GM21526 (cell line): Measurements from ENCODE around the gene COPS8.

Experiments used
- ATAC-seq: cut with Tn5 transposase; IDR thresholded peaks from one replicate; pipeline ENCODE4 v1.9.1; 2021; ENCODE audit warnings: moderate library complexity; ENCODE audit not compliant: unreplicated experiment, low FRiP score

The COPS8 gene

GRCh38 chr2:237064203-237065070 lies 21.3 kb upstream of the COPS8 start:
- no peak for ATAC-seq

DNA sequence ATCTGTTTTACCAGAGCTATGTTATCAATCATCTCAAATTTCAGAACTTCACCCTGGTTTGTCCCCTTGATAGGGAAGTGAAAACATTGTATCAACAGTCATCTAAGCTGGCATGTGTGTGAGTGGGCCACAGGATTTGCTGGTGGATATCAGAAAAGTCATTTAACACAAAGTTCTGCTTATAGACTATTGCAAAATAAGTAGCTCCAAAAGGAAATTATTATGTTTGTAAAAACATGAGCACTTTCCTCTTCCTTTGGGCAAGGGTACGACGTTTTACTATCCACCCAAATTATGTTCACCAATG lies 20.7 kb upstream of the COPS8 start:
- ATAC-seq, result no peak

GRCh38 chr2:237066396-237066795 lies 19.3 kb upstream of the COPS8 start:
- ATAC-seq, result no peak

DNA sequence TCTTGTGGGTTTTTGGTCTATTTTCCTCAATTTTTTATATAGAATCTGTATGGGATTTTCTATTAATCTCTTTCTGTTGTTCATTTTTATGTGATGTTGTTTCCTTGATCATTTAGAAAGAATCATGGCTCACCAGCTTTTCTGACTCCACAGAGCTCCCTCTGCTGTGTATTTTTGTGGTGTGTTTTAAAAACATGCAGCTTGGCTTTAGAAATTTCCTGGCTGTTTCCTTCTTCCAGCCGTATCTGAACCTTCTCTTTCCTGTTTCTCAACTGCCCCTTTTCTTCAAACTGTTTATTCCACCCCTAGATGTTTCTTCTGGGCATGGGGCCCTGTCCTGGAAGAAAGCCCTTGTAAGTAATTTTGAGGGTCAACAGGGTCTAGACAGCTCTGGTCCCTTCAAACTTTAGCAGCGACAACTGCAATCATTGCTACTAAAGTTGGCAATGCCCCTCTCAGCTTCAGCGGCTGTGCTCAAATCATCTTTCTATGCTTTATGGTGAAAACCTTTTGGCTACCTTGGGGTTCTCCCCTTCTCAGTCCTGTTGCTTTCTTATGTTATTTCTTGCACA lies 17.6 kb upstream of the COPS8 start:
- ATAC-seq, result no peak

GRCh38 chr2:237072067-237072931 lies 13.4 kb upstream of the COPS8 start:
- ATAC-seq, result no peak

- no peak for ATAC-seq
These were observed 12.1 kb upstream of the COPS8 start for GRCh38 chr2:237073552-237073951.

DNA sequence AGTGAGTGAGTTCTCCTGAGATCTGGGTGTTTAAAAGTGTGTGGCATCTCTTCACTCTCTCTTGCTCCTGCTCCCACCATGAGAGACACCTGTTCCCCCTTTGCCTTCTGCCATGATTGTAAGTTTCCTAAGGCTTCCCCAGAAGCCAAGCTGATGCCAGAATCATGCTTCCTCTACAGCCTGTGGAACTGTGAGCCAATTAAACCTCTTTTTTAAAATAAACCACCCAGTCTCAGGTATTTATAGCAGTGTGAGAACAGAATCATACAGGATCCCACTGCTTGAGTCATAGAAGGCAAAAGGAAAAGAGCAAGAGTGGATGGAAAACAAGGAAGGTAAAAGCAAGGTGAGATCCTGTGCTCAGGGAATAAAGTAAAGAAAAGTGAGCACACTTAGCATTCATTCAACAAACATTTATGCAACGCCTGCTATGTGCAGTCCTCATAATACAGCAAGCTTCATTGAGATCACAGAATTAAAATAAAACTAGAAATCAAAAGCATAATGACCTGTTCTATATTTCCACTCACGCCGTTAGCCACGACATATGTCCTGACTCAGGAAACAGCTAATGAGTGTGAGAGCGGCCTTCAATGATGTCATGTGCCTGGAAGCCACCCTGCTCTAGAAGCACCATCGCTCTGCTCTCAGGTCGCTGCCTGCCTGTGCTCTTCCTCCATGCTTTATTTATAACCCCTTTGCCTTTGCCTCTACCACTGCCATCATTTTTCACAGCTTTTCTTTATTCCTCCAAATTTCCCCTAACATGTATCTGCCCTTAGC lies 11.3 kb upstream of the COPS8 start:
- no peak for ATAC-seq

DNA sequence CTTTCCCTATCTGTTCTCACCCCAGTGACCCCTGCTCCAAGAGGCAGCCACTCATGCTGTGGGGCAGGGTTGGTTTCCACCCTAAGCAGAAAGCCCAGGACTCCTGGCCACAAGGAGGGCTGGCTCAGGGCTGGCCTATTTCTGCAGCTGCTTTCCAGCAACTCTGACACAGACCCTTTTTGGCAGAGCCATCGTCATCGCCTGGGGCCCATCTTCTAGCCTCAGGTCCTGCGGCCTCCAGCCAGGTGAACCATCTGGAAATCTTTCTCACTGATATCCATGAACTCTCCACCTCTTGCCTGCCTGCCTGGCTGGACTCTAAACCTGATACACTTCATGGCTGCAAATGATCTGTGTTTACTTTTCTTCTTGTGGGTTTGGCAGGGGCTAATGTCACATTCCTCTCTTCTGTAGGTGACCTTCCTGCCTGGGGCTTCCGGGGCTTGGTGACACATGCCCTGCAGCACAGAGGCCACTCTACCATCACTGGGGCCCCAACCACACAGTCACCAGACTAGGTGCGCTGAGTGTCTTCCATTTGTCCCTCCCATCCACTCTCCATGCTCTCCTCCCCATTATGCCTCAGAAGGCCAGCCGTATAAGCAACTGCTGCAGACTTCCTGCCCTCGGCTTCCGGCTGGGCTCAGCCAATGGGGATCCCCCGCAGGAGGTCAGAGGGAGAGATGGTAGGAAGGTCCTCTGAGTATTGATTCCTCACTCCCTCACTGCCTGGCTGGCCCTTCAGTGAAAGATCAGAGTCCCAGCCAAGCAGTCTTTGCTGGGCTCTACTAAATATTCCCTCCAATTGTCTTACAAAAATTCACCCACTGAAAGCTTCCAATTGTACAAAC lies 9.7 kb upstream of the COPS8 start:
- ATAC-seq, result no peak

- no peak for ATAC-seq
These were observed 4.1 kb upstream of the COPS8 start for GRCh38 chr2:237081596-237081995.

DNA sequence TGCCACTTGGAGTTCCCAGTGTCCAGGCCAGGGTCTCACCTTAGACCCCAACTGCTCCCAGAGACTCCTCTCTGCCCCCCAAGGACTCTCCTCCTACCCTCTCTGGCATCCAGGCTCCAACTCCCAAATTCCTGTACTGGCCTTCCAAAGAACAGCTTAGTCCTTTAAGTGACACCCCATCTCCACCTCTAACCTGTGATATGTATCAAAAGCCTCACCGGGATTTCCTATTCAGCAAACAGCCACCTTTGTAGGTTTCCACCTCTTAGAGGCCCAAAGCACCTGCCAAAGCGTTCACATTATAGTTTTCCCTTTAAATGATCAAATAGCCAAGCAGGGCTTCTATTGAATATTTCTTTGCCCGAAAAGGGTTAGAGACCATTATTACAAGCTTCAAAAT lies 2.7 kb upstream of the COPS8 start:
- ATAC-seq, result no peak

GRCh38 chr2:237084444-237084843 lies 1.2 kb upstream of the COPS8 start:
- no peak for ATAC-seq

DNA sequence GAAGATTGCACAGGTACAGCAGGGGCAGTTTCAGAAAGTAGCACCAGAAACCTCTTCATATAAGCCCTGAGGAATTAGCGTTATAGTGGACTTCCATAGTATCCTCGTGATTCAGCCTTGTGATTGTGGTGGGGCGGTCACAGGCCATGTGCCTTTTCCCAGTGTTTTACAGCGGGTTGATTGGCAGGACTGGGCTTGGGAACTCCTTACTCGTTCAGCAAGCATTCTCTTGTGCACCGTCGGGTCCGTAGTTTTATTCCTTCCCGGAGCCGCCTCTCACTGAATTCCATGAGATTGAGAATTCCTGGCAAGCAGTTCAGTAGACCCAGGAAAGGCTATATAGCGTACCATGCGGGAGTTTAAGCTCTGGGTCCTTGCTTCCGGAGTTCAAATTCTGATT lies 5.2 kb downstream of the COPS8 start:
- no peak for ATAC-seq

DNA sequence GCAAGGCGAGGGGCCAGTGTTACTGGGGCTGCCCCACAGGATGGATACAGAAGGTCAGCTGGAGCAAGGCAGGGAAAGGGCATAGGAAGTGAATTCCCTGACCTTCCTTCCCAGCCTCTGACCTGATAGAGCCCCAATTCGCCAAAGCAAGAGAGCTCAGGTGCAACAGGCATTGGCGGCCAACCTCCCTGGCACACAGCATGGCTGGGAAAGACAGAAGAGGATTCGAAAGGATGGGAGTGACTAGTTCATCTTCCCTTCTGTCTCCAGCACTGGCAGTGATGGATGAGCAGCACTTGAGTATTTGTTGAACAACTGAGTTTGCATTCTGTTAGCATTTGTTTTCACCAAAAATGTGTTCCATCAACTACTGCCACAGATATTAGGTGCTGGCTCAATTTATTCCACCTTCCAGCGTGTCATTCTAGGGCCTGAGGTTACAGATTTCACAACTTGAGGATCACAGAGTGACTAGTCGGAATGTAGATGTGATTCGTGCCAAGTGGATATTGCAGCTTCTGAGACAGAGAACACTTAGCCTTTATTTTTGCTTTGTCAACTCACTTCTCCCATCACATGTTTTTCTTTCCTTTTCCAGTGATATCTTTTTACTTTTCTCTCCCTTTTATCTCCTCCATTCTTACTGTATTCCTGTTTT lies 6.2 kb downstream of the COPS8 start:
- ATAC-seq, result no peak

DNA sequence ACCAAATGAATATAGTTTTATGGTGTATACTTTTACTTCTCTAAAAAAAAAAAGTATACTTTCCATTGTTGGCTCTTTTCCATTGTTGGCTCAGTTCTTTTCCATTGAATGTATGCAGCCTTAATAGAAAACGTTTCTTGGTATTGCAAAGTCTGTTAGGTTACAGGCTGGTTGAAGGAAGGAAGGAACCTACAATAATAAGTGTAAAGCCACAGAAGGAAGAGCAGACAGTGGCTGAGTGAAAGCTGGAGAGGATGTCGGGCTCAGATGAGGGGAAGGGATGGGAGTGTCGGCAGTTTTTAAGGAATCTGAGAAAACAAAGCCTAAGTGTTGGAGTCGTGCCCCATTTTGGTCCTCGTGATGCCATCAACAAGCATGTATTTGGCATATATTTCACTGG lies 6.8 kb downstream of the COPS8 start:
- ATAC-seq, result no peak

DNA sequence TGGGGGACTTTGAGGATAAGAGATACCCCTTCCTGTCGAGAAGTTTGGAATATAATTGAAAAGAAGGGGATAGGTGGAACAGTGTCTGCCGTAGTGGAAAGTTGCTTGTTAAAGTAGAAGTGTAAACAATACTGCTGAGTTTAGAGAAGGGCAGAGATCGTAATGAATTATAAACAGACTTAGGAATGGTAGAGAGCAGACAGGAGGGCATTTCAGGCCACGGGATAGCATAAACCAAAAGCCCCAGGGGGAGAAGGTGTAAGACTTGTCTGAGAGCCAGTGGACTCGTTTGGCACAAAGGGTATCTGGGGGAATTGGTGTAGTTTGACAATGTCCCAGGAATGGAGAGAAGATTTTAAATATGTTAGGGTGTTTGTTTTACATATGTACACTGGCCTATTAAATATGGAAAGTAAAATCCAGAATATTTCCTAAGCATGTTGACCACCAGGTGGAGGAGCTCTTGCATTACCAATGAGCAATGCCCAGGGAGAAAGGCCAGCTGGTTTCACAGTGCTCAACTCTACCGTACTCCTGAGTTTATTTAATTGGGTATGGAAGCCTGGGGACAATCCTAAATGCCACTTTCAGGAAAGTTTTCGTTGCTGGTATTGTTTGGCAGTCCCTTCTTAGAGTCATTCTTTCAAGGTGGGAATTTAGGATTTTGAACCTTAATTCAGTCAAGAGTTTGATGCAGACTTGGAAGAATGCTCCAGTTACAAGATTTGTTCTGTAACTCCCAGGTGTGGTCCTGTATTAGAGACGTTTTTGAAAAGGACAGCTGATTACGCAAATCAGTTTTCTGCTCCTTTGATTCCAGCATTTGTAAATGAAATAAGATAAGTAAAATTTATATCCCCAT lies 7.5 kb downstream of the COPS8 start:
- ATAC-seq, result no peak

- ATAC-seq, result no peak
These were observed 10.5 kb downstream of the COPS8 start for GRCh38 chr2:237096201-237096600.

DNA sequence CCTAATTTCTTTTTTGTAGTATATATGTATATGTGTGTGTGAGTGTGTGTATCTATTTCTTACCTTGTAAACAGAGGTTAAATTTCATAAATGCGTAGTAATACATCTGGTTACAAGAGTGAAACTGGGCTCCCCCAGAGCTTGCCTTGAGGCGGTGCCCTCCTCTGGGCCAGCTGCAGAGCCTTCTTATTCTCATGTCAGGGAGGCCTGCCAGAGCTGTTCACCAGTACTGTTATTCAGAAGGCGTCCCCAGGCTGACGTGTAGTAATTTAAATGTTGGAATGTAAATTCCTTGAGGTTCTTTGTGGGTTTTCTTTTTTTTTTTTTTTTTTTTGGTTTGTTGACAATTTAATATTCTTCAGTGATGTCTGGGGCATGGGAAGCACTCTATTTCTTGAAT lies 11.2 kb downstream of the COPS8 start:
- ATAC-seq, result no peak

DNA sequence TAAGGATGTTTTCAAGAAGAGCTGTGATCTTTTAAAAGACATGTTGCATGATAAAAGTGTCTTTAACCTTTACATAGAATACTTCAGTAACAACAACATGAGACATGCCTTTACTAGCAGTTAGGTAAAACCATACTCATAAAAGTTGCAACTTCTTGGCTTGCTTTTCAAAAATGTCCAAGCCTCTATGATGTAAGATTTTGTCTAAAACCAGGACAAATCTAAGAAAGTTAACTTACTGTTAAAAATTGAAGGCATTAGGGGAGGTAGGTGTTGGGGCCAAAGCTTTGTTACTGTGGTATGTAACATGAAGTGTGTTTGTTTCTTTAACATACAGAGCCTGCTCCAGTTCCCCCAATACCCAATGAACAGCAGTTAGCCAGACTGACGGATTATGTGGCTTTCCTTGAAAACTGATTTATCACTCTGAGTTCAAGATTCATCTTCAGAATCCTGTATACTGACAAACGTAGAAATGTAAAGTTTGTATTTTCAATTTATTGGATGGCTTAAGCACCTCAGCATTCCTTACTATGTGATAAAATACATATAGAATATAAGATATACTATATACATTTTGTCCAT lies 11.7 kb downstream of the COPS8 start:
- ATAC-seq, result no peak
